HG03520 (cell line): ENCODE measurements around the gene MOK.
A peak's percentile ranks its signal among the peaks of the same experiment; 100 is the strongest.
"Not testable (repeated sequence)": the region's sequence is repeated elsewhere in the genome, so short reads cannot be mapped to it uniquely, and the experiment has no call there.

Experiments used
- ATAC-seq: cut with Tn5 transposase; IDR thresholded peaks from one replicate; pipeline ENCODE4 v1.9.1; 2021; ENCODE audit warnings: mild to moderate bottlenecking, moderate library complexity; ENCODE audit not compliant: unreplicated experiment

Gene MOK, protein sequence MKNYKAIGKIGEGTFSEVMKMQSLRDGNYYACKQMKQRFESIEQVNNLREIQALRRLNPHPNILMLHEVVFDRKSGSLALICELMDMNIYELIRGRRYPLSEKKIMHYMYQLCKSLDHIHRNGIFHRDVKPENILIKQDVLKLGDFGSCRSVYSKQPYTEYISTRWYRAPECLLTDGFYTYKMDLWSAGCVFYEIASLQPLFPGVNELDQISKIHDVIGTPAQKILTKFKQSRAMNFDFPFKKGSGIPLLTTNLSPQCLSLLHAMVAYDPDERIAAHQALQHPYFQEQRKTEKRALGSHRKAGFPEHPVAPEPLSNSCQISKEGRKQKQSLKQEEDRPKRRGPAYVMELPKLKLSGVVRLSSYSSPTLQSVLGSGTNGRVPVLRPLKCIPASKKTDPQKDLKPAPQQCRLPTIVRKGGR

DNA sequence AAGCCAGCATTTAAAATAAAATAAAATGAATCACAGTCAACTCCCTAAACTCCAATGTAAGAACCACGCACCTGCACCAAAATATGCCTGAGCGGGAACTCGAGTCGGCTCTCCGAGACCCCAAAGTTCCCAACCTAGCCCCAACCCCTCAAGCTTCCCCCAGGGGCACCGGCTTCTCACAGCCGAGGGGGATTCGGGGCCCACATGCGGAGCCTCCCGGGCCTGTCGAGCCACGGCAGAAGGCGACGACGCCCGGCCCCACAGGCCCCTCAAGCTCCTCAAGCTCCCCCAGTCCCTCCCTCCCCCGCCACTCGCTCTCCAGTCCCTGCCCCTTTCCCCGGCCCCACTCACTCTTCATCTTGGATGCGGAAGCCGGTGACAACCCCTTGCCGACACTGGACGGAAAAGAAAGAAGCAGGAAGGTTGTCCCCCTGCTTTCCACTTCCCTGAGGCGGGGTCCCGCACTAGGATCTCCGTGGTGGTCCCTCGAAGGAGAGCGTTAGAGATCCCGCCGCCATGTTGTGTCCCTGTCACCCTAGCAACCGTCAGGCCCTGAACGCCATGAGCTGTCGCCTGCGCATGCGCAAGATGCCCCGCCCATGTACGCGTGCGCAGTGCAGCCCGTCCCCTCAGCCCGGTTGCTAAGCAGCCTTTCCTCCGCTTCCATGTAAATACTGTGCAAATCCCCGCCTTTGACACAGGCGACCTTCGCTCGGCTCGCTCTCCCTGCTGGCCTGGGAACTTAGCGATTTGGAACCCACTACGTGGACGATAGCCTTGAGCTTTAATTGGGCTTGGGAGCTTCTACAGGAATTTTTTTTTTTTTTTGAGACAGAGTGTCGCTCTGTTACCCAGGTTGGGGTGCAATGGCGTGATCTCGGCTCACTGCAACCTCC lies at the start of gene MOK:
MOK (minus strand) TSS at position 554 of the 896 bp plus-strand sequence; CDS start at position 358, 196 bp downstream.
- peak; percentile 85 for ATAC-seq

DNA sequence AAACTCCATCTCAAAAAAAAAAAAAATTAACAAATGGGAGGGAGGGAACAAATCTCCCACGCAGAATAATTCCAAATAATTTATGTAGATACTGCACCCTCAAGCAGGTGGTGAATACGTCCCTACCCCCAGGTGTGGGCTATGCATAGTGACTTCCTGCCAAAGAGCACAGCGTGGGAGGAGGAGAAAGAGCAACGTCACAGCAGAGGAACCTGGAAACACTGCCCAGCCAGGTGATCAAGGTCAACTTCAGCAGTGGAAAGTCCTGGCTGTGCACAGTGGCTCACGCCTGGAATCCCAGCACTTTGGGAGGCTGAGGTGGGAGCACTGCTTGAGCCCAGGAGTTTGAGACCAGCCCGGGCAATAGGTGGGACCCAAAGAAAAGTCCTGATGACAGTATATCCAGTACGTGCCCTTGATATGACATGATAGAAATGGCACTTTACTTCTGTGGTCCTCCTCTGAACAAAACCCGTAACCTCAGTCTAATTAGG lies 48.2 kb upstream of the MOK start:
- no peak for ATAC-seq

DNA sequence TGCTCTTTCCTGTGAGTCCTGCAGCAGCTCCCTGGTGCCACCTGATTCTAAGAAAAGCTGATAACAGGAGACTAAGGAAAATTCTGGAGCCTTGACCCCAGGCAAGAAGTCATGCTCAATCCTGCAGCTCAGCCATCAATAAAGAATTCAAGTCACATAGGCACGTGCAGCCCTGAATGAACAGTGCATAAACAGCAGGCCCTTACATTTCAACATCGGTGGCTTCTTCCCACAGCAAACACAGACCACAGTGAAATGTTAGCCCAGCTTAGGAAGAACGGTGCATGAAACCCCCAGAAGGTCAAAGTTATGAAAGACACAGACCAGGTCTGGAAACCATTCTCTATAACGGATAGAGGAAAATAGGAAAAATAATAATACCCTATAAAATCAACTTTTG lies 47.2 kb upstream of the MOK start:
- no peak for ATAC-seq

DNA sequence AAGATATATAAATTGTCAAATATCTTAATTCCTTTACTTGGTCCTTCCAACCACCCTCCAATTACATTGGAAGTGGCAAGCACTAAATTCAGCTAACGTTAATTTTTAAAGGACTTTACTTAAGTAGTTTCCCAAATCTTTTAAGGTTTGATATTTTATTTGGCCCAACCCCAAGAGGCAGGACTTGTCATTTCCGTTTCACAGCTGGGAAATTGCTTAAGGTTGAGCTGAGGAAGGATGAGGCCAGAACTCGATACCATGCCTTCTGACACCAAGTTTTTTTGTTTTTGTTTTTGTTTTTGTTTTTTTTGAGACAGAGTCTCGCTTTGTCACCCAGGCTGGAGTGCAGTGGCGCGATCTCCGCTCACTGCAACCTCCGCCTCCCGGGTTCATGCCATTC lies 46.6 kb upstream of the MOK start:
- not testable (repeated sequence) for ATAC-seq

DNA sequence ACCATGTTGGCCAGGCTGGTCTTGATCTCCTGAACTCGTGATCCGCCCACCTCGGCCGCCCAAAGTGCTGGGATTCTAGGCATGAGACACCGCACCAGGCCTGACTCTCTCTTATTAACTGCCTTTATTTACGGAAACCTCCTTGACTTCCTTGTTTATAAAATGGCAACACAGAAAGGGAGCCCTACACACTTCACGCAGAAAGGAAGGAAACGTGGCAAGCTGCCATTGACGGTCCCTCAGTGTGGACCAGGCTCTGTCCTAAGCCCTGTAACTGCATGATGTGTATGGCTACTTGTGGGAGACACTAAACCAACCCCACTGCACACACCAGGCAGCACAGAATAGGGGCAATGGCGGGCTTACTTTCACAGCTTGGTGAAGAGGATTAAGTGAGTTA lies 46.1 kb upstream of the MOK start:
- no peak for ATAC-seq

DNA sequence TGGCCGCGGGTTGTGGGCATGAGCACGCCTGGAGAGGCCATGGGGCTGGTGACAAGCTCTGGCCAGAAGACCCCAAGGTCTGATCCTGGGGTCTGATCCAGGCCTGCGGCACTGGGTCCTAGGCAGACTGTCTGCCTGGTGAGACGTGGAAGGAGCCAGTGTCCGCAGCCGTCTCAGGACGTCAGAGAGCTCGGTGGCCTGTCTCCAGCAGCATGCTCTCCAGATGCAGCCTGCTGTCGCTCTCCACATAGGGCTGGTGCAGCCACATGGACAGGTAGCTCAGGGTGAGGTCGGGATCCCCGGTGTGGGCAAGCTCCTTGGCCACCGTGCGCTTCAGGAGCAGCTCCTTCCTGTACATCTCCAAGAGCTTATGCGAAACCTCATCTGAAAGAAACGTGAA lies 43.4 kb upstream of the MOK start:
- no peak for ATAC-seq

DNA sequence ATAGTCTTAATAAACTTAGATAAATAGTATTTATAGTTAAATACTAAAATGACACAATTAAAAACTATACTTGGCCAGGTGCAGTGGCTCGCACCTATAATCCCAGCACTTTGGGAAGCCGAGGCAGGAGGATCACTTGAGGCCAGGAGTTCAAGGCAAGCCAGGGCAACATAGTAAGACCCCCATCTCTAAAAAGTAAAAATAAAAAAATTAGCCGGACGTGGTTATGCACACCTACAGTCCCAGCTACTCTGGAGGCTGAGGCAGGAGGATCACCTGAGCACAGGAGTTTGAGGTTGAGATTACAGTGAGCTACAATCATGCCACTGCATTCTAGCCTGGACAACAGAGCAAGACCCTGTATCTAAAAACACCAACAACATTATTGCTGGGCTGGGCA lies 41.7 kb upstream of the MOK start:
- no peak for ATAC-seq

DNA sequence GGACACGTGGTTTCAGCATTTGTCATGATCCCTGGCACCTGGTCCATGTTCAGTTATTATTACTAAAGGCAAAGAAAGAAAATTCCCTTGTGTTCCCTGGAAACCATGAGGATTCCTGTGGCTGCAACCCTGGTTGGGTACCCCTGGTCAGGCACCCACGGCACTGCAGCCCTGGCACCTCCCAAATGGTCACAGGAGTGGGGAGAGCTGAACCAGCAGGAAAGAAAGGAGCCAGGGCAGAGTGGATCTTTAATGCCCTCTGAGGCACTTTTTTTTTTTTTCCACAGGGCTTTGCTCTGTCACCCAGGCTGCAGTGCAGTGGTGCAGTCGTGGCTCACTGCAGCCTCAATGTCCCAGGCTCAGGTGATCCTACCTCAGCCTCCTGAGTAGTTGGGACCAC lies 40.3 kb upstream of the MOK start:
- no peak for ATAC-seq

DNA sequence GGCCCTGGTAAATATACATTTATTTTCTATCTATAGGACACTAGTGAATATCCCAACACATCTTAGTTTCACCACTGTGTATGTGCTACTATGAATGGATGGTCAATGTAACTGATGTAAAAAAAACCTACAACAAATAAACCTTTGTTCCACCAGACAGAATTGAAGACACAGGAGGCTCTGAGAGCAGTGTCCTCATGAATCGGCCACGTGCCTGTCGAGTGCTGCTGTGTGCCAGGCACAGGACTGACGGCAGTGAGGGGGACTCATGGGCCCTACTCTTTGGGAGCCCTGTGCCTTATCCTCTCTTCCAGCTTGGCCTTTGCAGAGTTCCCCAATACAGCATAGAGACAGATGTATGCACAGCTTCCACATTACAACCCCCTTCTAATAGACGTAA lies 39.5 kb upstream of the MOK start:
- ATAC-seq, result no peak

DNA sequence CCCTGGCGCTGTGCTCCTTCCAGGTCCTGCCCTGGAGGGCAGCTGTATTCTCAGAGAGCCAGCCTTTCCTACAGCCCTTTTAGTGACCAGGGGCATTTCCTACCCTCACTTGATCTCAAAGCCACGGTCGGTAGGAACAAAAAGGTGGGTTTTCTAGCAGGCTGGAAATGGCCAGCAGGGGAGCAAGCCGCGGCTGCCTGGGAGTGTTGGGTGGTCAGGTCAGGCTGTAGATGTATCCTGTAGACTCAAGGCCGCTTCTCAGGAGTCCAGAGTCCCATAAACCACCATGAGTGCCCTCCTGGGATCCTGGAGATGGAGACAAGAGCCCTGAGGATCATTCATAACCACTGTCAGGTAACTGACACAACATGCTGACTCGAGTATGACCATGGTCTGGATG lies 39.1 kb upstream of the MOK start:
- no peak for ATAC-seq

DNA sequence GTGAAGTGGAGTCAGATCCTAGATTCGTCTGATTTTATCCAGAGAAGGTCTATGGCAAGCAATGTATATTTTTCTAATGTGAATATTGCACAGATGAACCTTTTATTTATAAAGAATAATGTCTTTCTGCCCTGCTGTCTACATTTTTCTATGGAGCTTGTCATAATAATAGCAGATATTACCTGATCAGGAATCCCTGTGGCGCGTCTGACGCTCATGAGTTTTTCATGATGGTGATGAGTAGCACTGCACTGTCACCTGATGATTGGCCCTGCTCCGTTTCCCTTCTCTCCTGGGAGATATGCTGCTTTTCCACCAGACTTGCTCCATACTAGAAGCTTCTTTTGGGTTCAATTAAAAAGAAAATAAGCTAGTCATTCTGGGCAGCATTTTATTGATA lies 37.3 kb upstream of the MOK start:
- ATAC-seq, result no peak

DNA sequence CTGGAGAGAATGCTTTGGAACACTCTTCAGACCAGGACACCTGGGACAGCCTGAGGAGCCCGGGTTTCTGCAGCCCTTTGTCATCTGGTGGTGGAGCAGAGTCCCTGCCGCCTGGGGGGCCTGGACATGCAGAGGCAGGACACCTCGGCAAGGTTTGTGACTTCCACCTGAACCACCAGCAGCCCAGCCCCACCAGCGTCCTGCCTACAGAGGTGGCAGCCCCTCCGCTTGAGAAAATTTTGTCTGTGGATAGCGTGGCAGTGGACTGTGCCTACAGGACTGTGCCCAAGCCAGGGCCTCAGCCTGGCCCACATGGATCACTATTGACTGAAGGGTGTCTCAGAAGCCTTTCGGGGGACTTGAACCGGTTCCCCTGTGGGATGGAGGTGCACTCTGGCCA lies 36.6 kb upstream of the MOK start:
- ATAC-seq, result no peak

DNA sequence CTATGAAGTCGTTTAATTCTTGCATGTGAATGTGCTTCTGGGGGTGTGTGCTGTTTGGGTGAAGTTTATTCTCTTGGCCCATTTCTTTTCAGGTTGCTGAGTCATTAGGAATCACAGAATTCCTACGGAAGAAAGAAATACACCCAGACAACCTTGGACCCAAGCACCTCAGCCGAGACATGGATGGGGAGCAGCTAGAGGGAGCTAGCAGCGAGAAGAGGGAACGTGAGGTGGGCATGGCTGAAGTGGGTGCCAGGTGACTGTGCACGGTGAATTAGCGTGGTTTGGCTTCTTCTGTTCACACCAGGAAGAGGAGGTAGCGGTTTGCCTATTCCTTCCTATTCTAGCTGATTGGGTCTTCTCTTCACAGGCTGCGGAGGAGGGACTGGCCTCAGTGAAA lies 33.8 kb upstream of the MOK start:
- ATAC-seq, result no peak

DNA sequence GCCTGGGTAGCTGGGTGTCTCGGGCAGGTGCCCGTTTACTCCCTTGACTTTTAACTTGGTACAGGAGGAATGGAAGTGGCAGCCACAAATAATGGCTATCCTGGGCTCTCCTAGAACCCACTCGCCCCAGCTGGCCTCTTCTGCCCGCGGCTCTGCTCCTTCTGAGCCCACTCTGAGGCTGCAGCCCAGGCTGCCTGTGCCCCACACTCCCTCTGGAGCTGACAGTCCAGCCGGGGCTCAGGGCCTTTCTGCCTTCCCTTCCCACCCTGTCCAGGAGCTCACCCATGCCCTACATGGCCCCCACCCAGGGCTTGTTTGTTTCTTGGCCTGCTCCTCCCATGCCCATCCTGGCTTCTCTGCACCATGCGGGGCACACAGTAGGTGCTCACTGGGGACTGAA lies 30.2 kb upstream of the MOK start:
- ATAC-seq, result no peak

DNA sequence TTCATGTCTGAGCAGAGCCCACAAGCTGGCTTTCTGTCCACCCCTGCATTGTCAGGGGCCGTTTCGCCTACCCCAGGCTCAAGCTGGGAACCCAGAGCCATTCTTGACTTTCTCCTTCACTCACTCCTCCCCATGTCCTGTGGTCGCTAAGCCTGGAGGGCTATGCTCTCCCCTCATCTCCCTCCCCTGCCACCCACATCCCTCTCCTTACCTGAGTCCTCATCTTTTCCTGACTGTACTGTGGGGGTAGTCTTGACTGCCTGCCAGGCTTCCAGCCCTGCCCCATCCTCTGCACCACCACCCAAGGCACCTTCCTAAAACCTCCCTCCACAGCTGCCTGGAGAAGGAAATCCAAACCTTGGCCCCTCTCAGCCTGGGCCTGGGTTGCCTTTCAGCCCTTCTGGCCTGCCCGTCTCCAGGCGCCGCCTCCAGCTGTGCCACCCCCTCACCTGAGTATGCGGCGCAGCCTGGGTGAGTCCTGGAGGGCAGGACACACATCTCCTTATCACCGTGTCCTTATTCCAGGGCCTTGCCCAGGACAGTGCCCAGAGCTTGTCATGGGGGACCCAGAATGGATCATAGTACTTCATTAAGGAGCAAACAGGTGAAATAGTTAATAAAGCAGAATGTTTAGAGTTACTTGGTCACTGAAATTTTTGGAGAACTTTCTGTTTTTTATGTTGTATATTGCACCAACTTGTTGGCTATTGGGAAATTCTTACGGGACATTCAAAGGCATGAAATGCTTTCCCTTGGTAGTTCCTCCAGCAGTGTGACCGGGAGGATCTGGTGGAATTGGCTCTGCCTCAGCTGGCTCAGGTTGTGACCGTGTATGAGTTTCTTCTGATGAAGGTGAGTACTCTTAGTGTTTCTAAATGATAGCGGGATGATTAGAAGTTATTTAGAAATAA lies 29.1 kb upstream of the MOK start:
- ATAC-seq, result no peak

DNA sequence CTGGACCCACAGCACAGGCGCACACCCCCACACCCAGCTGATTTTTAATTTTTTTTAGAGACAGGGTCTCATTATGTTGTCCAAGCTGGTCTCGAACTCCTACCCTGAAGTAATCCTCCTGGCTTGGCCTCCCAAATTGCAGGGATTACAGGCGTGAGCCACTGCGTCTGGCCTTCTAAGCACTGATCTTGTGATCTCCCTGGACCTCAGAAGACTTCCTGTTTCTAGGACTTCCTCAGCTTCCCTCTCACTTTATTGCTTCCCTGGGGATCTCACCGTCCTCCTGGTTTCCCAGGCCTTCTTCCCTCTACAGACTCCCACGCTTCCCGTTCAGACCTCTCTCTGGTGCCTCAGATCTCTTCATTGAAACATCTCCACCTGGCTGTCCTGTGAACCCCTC lies 28.4 kb upstream of the MOK start:
- no peak for ATAC-seq

DNA sequence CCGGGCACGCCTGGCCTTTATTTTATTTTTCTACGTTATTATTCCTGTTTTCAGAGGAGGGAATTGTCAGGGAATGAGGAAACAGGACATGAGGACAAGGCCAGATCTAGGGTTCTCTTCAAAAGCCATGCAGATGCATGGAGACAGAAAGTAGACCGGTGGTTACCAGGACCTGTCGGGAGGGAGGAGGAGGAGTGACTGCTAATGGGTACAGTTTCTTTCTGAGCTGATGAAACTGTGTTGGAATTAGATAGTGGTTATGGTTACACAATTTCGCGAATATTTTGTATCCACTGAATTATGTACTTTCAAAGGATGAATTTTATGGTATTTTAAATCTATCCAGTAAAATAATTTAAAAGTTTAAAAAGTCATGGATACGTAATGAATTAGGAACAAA lies 25.8 kb upstream of the MOK start:
- ATAC-seq, result no peak

DNA sequence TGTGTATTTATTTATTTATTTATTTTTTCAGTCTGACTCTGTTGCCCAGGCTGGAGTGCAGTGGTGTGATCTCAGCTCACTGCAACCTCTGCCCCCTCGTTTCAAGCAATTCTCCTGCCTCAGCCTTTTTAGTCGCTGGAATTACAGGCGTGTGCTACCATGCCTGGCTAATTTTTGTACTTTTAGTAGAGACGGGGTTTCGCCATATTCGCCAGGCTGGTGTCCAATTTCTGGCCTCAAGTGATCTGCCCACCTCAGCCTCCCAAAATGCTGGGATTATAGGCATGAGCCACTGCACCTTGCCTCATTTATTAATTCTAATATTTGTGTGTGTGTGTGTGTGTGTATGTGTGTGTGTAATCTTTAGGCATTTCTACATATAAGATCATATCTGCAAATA lies 24.4 kb upstream of the MOK start:
- ATAC-seq, result not testable (repeated sequence)

DNA sequence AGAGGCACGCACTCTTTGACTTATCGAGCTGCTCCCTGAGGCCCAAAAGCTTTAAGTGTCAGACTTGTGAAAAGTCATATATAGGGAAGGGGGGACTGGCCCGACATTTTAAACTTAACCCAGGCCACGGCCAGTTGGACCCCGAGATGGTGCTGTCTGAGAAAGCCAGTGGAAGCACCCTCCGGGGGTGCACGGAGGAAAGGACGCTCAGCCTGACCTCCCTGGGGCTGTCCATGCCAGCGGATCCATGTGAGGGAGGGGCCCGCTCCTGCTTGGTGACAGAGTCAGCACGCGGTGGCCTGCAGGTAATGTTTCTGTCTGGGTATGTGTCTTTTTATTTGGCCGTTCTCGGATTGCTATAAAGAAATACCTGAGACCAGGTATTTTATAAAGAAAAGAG lies 21.6 kb upstream of the MOK start:
- no peak for ATAC-seq

DNA sequence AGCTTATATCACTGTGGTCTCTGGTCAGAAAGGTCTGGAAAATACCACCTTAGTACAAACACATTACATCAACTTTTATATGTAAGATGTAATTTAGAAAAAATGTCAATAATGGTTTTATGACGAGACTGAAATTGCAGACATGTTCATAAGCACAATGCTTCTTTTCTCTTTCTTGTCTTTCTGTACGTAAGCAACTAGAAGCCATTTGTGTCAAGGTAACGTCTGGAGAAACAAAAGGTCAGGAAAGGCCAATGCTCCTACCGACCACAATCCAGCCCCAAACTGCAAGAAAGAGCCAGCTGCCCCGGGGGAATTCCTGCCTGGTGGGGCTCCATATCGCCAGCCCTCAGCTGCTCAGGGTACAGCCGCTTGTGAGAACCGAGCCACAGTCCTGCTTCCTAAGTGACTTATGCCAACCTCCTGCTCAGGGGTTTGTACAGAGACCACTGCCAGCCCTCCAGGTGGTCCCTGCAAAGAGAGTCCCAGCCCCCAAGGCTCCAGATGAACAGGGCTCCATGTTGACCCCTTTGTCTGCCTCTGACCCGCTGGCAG lies 20.9 kb upstream of the MOK start:
- no peak for ATAC-seq

DNA sequence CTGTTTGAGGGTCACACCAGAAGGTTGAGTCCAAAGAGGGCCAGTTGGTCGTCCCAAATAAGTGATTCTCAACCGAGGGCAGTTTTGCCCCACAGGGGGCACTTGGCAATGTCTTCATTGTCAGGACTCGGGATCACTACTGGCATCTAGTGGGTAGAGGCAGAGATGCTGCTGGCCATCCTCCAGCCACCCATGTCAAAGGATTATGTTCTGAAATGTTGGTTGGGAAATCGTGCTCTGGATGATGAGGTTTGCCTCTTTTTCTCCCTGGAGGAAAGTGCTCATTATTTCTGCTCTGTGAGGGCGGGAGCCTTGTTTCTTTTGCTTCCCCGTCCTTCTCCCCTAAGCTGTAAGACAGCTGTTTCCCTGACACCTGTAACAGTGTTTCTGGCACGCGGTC lies 18.1 kb upstream of the MOK start:
- ATAC-seq, result no peak
